ENCODE results near the gene RGS17. TPM values are rescaled to one million over a fixed set of nuclear protein-coding genes. Genes with fewer than 3 reads are reported as not detected.

The RGS17 gene
- total and polyA plus RNA-seq, 2 of the 13 experiments (the other 11 are each of a cell fraction or from before 2014, with no cell fraction given), result 0.04 TPM; not detected in 1

GRCh38 chr6:153002613-153003365 lies 128.3 kb downstream of the RGS17 start, which contains the start of gene MTRF1L (continued):
- TF ChIP-seq ZNF414 (CRISPR knock-in tag; IDR thresholded peaks at IDR 0.05) (peak; percentile 66; the same call in 1 of the 2 replicates), DDIT3 (CRISPR knock-in tag; IDR thresholded peaks at IDR 0.05) (no peak), ZXDC (CRISPR knock-in tag; IDR thresholded peaks at IDR 0.05) (no peak; the same call in none of the 2 replicates), SRSF1 (optimal IDR thresholded peaks at IDR 0.05; ENCODE audit: low read depth, low read length) (peak; percentile 86), KAT7 (CRISPR knock-in tag; IDR thresholded peaks at IDR 0.05; ENCODE audit: borderline replicate concordance) (peak; percentile 44; the same call in 1 of the 2 replicates), MTF1 (CRISPR knock-in tag; IDR thresholded peaks at IDR 0.05) (no peak), ZNF687 (CRISPR knock-in tag; IDR thresholded peaks at IDR 0.05) (peak; percentile 90), GLI4 (CRISPR knock-in tag; IDR thresholded peaks at IDR 0.05; ENCODE audit: borderline replicate concordance) (no peak)
- TF ChIP-seq, protein P1, sequence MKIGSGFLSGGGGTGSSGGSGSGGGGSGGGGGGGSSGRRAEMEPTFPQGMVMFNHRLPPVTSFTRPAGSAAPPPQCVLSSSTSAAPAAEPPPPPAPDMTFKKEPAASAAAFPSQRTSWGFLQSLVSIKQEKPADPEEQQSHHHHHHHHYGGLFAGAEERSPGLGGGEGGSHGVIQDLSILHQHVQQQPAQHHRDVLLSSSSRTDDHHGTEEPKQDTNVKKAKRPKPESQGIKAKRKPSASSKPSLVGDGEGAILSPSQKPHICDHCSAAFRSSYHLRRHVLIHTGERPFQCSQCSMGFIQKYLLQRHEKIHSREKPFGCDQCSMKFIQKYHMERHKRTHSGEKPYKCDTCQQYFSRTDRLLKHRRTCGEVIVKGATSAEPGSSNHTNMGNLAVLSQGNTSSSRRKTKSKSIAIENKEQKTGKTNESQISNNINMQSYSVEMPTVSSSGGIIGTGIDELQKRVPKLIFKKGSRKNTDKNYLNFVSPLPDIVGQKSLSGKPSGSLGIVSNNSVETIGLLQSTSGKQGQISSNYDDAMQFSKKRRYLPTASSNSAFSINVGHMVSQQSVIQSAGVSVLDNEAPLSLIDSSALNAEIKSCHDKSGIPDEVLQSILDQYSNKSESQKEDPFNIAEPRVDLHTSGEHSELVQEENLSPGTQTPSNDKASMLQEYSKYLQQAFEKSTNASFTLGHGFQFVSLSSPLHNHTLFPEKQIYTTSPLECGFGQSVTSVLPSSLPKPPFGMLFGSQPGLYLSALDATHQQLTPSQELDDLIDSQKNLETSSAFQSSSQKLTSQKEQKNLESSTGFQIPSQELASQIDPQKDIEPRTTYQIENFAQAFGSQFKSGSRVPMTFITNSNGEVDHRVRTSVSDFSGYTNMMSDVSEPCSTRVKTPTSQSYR (CRISPR knock-in tag; IDR thresholded peaks at IDR 0.05; ENCODE audit: borderline replicate concordance), result peak; percentile 50; the same call in 1 of the 2 replicates
- TF ChIP-seq, protein P2, sequence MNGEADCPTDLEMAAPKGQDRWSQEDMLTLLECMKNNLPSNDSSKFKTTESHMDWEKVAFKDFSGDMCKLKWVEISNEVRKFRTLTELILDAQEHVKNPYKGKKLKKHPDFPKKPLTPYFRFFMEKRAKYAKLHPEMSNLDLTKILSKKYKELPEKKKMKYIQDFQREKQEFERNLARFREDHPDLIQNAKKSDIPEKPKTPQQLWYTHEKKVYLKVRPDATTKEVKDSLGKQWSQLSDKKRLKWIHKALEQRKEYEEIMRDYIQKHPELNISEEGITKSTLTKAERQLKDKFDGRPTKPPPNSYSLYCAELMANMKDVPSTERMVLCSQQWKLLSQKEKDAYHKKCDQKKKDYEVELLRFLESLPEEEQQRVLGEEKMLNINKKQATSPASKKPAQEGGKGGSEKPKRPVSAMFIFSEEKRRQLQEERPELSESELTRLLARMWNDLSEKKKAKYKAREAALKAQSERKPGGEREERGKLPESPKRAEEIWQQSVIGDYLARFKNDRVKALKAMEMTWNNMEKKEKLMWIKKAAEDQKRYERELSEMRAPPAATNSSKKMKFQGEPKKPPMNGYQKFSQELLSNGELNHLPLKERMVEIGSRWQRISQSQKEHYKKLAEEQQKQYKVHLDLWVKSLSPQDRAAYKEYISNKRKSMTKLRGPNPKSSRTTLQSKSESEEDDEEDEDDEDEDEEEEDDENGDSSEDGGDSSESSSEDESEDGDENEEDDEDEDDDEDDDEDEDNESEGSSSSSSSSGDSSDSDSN (CRISPR knock-in tag; IDR thresholded peaks at IDR 0.05), result peak; percentile 77
- TF ChIP-seq, protein P3, sequence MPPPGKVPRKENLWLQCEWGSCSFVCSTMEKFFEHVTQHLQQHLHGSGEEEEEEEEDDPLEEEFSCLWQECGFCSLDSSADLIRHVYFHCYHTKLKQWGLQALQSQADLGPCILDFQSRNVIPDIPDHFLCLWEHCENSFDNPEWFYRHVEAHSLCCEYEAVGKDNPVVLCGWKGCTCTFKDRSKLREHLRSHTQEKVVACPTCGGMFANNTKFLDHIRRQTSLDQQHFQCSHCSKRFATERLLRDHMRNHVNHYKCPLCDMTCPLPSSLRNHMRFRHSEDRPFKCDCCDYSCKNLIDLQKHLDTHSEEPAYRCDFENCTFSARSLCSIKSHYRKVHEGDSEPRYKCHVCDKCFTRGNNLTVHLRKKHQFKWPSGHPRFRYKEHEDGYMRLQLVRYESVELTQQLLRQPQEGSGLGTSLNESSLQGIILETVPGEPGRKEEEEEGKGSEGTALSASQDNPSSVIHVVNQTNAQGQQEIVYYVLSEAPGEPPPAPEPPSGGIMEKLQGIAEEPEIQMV (CRISPR knock-in tag; IDR thresholded peaks at IDR 0.05; ENCODE audit: low read depth), result peak; percentile 84
